ENCODE results near the gene TBC1D22A. TPM values are rescaled to one million over a fixed set of nuclear protein-coding genes. Genes with fewer than 3 reads are reported as not detected.
A peak's percentile ranks its signal among the peaks of the same experiment; 100 is the strongest.

TBC1D22A gene
- total and polyA plus RNA-seq, 8 donors = 14.4 to 33.5 (median 15.7) TPM

GRCh38 chr22:46788441-46789172 is 26.2 kb downstream of the TBC1D22A start:
- intact Hi-C loops (cut with DNase I) = no loop called here
- Histone ChIP-seq H3K27me3 (no peaks in the 10 kb centered on the region), H3K4me3 (no peak overlapping the region), H3K27ac (peak overlapping the region in 1 of 2 donors; percentile 33), H3K9me3 (no peaks in the 10 kb centered on the region), H3K36me3 (peaks cover 0 to 13% of the 10 kb centered on the region in 2 donors), H3K4me1 (peaks cover 8 to 45% of the 10 kb centered on the region in 2 donors)
- DNase-seq (peak in 1 of 4 donors; percentile 26), ATAC-seq (no peak)
- TF ChIP-seq, protein P1, sequence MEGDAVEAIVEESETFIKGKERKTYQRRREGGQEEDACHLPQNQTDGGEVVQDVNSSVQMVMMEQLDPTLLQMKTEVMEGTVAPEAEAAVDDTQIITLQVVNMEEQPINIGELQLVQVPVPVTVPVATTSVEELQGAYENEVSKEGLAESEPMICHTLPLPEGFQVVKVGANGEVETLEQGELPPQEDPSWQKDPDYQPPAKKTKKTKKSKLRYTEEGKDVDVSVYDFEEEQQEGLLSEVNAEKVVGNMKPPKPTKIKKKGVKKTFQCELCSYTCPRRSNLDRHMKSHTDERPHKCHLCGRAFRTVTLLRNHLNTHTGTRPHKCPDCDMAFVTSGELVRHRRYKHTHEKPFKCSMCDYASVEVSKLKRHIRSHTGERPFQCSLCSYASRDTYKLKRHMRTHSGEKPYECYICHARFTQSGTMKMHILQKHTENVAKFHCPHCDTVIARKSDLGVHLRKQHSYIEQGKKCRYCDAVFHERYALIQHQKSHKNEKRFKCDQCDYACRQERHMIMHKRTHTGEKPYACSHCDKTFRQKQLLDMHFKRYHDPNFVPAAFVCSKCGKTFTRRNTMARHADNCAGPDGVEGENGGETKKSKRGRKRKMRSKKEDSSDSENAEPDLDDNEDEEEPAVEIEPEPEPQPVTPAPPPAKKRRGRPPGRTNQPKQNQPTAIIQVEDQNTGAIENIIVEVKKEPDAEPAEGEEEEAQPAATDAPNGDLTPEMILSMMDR (IDR thresholded peaks at IDR 0.05) = no peak

DNA sequence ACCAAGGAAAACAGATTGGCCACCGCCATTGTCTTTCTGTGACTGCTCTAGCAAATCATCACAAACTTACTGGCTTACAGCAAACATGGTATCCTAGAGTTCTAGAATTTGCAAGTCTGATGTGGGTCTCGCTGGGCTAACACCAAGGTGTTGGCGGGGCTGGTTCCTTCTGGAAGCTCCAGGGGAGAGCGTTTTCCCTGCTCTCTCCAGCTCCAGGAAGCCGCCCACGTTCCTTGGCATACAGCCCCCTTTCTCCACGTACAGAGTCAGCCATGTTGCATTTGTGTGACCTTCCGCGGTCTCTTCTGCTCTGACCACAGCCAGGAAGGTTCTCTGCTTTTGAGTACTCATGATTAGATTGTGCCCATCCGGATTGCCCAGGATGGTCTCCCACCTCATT is 27.5 kb downstream of the TBC1D22A start:
- Histone ChIP-seq H3K27ac (no peak overlapping the region), H3K9me3 (no peaks in the 10 kb centered on the region), H3K4me3 (no peak overlapping the region), H3K27me3 (no peaks in the 10 kb centered on the region), H3K4me1 (peaks cover 8 to 35% of the 10 kb centered on the region in 2 donors), H3K36me3 (peaks cover 0 to 27% of the 10 kb centered on the region in 2 donors)
- ATAC-seq (no peak), DNase-seq (peak in 1 of 4 donors; percentile 8)
- TF ChIP-seq, protein P1 (IDR thresholded peaks at IDR 0.05) = no peak
- intact Hi-C loops (cut with DNase I) = no loop called here

GRCh38 chr22:46791201-46791731 is 28.8 kb downstream of the TBC1D22A start:
- Histone ChIP-seq H3K27ac (peak overlapping the region; percentile 63 to 86), H3K4me1 (peaks cover 8 to 35% of the 10 kb centered on the region in 2 donors), H3K27me3 (no peaks in the 10 kb centered on the region), H3K4me3 (peak overlapping the region in 1 of 2 donors; percentile 12), H3K36me3 (peaks cover 0 to 39% of the 10 kb centered on the region in 2 donors), H3K9me3 (no peaks in the 10 kb centered on the region)
- peak in 2 of 4 donors; percentile 73 to 77 for DNase-seq
- intact Hi-C loops (cut with DNase I) = no loop called here
- ATAC-seq = peak; percentile 63
- TF ChIP-seq, protein P1 (IDR thresholded peaks at IDR 0.05) = no peak

GRCh38 chr22:46792061-46792796 is 29.8 kb downstream of the TBC1D22A start:
- ATAC-seq = no peak

More at GRCh38 chr22:46792061-46792796, 29.8 kb downstream of the TBC1D22A start:
- DNase-seq = peak in 2 of 4 donors; percentile 14 to 39
- H3K36me3 ChIP-seq = peaks cover 0 to 49% of the 10 kb centered on the region in 2 donors
- H3K4me1 ChIP-seq = peaks cover 8 to 35% of the 10 kb centered on the region in 2 donors
- no peaks in the 10 kb centered on the region for H3K9me3 ChIP-seq
- no peak overlapping the region for H3K4me3 ChIP-seq
- no peaks in the 10 kb centered on the region for H3K27me3 ChIP-seq
- H3K27ac ChIP-seq = peak overlapping the region; percentile 63 to 86
- intact Hi-C loops (cut with DNase I) = no loop called here
- TF ChIP-seq, protein P1 (IDR thresholded peaks at IDR 0.05) = no peak

Data from left lung (tissue), 10 donors.